Testis (tissue), 2 donors: ENCODE results near the gene ESYT2.

Source experiments
- POLR2A ChIP-seq: fragments of 450-650 bp; IDR thresholded peaks from one replicate; pipeline ENCODE4 v1.6.1; 2017; ENCODE audit warnings: antibody characterized with exemption, mild to moderate bottlenecking, moderate library complexity
- TF ChIP-seq, protein P1 (sequence below), 3 experiments: fragments of 450-650 bp in 2 of 3; fragments of 200-600 bp in 1 of 3; sonication (generic) in 1 of 3; IDR thresholded peaks; one replicate each; pipeline ENCODE4 v1.5.1; 2016 to 2019; ENCODE audit warnings: antibody characterized with exemption in 3 of 3, mild to moderate bottlenecking in 2 of 3, moderate library complexity in 1 of 3

DNA sequence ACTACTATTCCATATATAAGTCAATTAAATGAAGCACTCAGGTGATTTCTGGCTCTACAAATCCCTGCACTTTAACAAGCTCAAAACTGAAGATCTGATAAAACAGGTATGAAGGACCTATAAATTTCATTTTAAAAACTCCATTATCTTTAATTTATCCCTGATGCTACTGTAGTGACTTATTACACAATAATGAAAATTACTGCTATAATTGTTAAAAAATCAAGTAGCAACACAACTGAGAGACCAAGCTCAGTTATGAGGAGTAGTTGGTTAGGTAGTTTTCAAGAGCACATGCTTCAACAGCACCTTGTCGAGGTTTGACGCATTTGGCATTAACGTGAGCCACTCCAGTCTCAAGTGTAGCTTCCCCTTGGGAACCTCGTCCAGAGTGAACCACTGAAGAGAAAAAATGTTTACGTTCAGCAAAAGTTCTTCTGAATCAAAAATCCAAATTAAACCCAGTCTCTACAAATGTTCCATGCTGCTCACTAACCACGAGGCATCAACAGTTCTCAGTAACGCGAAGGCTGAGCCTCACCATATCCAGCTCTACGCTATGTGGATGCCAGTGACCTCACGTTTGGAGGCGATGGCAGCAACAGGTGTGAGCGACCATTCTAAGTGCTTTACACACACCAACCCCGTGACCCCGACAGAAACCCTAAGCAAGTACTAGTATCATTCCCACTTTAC, 69.4 kb downstream of the ESYT2 start:
- TF ChIP-seq, protein P1, sequence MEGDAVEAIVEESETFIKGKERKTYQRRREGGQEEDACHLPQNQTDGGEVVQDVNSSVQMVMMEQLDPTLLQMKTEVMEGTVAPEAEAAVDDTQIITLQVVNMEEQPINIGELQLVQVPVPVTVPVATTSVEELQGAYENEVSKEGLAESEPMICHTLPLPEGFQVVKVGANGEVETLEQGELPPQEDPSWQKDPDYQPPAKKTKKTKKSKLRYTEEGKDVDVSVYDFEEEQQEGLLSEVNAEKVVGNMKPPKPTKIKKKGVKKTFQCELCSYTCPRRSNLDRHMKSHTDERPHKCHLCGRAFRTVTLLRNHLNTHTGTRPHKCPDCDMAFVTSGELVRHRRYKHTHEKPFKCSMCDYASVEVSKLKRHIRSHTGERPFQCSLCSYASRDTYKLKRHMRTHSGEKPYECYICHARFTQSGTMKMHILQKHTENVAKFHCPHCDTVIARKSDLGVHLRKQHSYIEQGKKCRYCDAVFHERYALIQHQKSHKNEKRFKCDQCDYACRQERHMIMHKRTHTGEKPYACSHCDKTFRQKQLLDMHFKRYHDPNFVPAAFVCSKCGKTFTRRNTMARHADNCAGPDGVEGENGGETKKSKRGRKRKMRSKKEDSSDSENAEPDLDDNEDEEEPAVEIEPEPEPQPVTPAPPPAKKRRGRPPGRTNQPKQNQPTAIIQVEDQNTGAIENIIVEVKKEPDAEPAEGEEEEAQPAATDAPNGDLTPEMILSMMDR (IDR thresholded peaks at IDR 0.05): no peak
- no peak for TF ChIP-seq POLR2A
